OCI-LY7 (cell line): ENCODE measurements around the gene VENTX. TPM values are rescaled to one million over a fixed set of nuclear protein-coding genes. Genes with fewer than 3 reads are reported as not detected.
"Not testable (repeated sequence)": the region's sequence is repeated elsewhere in the genome, so short reads cannot be mapped to it uniquely, and the experiment has no call there.

Experiments used
- BruUV-seq: library from RNA; stranded (reverse); fragments of 400-500 nt; replicated peaks from 2 replicates; lab custom pipeline; 2021; lab: Mats Ljungman, UMichigan
- CTCF ChIA-PET: fragments of 300-600 bp; sonication (Branson Sonifier 250); formaldehyde crosslinking; loops from one replicate; lab custom pipeline; 2022; ENCODE audit warnings: antibody characterized with exemption; ENCODE audit not compliant: unreplicated experiment; lab: Charles Lee
- POLR2A ChIA-PET: fragments of 300-600 bp; sonication (Branson Sonifier 250); formaldehyde crosslinking; loops from one replicate; lab custom pipeline; 2022; ENCODE audit warnings: antibody characterized with exemption; lab: Charles Lee
- DNase-seq: peaks from one replicate; pipeline ENCODE4 v3.0.0-alpha.2; 2015; ENCODE audit warnings: low spot score
- H2AFZ ChIP-seq: fragments of 200-600 bp; sonication (generic), shearing (Covaris generic); 2 replicates; pipeline ENCODE4 v1.6.1; 2014; ENCODE audit warnings: mild to moderate bottlenecking, antibody characterized with exemption, low read length, moderate library complexity
- H3K27ac ChIP-seq: fragments of 200-600 bp; sonication (generic); 2 replicates; pipeline ENCODE4 v1.5.1; 2014; ENCODE audit warnings: mixed run types, low read depth, mild to moderate bottlenecking, moderate library complexity, low read length, inconsistent platforms; ENCODE audit not compliant: poor library complexity, severe bottlenecking
- H3K36me3 ChIP-seq: fragments of 200-600 bp; sonication (generic); 2 replicates; pipeline ENCODE4 v1.6.1; 2014; ENCODE audit warnings: mild to moderate bottlenecking, antibody characterized with exemption, low read length, moderate library complexity, mixed read lengths; ENCODE audit not compliant: insufficient read depth
- H3K4me1 ChIP-seq: fragments of 200-600 bp; sonication (generic); 2 replicates; pipeline ENCODE4 v1.5.1; 2014; ENCODE audit warnings: mild to moderate bottlenecking, low read length; ENCODE audit not compliant: insufficient read depth, poor library complexity, severe bottlenecking
- H3K4me2 ChIP-seq: fragments of 200-600 bp; sonication (generic); 2 replicates; pipeline ENCODE4 v1.6.1; 2014; ENCODE audit warnings: mild to moderate bottlenecking, low read length
- H3K4me3 ChIP-seq: fragments of 200-600 bp; sonication (generic); 2 replicates; pipeline ENCODE4 v1.5.1; 2014; ENCODE audit warnings: mild to moderate bottlenecking, low read depth, low read length; ENCODE audit not compliant: poor library complexity, severe bottlenecking
- H3K79me2 ChIP-seq: fragments of 200-600 bp; sonication (generic); 2 replicates; pipeline ENCODE4 v1.6.1; 2016; ENCODE audit warnings: low read depth, mild to moderate bottlenecking, low read length, moderate library complexity, mixed read lengths; ENCODE audit not compliant: insufficient read depth
- H3K9me2 ChIP-seq: fragments of 200-600 bp; sonication (generic); 2 replicates; pipeline ENCODE4 v1.6.1; 2016; ENCODE audit warnings: mild to moderate bottlenecking, low read length, mixed read lengths; ENCODE audit not compliant: insufficient read depth
- H3K9me3 ChIP-seq: fragments of 200-600 bp; sonication (generic); 2 replicates; pipeline ENCODE4 v1.6.1; 2014; ENCODE audit warnings: mild to moderate bottlenecking, mixed run types, low read length, mixed read lengths
- H4K20me1 ChIP-seq: fragments of 200-600 bp; sonication (generic); 2 replicates; pipeline ENCODE4 v1.6.1; 2014; ENCODE audit warnings: mild to moderate bottlenecking, antibody characterized with exemption, low read length, moderate library complexity, mixed read lengths; ENCODE audit not compliant: insufficient read depth
- CTCF ChIP-seq: fragments of 200-600 bp; sonication (generic); conservative IDR thresholded peaks from 2 replicates; pipeline ENCODE4 v1.5.1; 2014; ENCODE audit warnings: mild to moderate bottlenecking, antibody characterized with exemption, low read length, moderate library complexity, mixed read lengths
- EZH2phosphoT487 ChIP-seq: fragments of 200-600 bp; sonication (generic); IDR thresholded peaks from 2 replicates; pipeline ENCODE4 v1.6.1; 2018; ENCODE audit warnings: low read depth, borderline replicate concordance, mild to moderate bottlenecking, mixed run types, antibody characterized with exemption, low read length, moderate library complexity, mixed read lengths
- intact Hi-C: fragments of 100-400 bp; cut with micrococcal nuclease; formaldehyde crosslinking; loops from one replicate; pipeline ENCODE4 v1.10.0; 2022; ENCODE audit not compliant: unreplicated experiment
- total RNA-seq, 2 experiments: library from RNA; depleted of rRNA in 1 of 2; stranded (reverse); fragments of >200 nt in 1 of 2; shearing (Covaris generic) in 1 of 2; gene quantifications; 2 replicates each; pipeline ENCODE4 v1.2.3, GENCODE V29; 2014 to 2022

VENTX gene
- total RNA-seq, 2 experiments from 2014 or later = not detected

DNA sequence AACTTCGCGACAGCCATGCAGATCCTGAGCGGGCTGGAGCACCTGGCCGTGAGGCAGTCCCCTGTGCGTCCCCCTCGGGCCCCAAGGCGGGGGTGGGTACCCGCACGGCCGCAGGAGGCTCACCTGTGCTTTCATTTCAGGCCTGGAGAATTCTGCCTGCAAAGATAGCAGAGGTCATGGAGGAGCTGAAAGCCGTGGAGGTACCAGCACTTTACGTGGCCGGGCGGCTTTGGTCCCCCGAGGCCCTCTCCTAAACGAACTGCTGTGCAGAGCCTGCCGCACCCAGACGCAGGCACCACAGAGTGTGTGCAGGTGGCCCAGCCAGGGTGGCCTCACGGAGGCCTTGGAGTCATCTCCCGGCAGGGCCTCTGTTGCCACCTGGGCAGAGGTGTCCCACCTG, 18.8 kb upstream of the VENTX start:
- Histone ChIP-seq H2AFZ (no peak overlapping the region), H3K4me3 (no peak overlapping the region), H3K9me2 (no peaks in the 10 kb centered on the region), H4K20me1 (no peaks in the 10 kb centered on the region), H3K4me1 (no peaks in the 10 kb centered on the region), H3K79me2 (no peaks in the 10 kb centered on the region), H3K4me2 (no peak overlapping the region), H3K27ac (no peak overlapping the region), H3K36me3 (no peaks in the 10 kb centered on the region), H3K9me3 (no peaks in the 10 kb centered on the region)
- intact Hi-C loops = no loop called here
- TF ChIP-seq EZH2phosphoT487 = no peak
- TF ChIP-seq CTCF = no peak
- DNase-seq = no peak
- BruUV-seq = no TSS peak
- POLR2A ChIA-PET = no interaction called here
- CTCF ChIA-PET = no interaction called here

GRCh38 chr10:133219782-133220181, 17.9 kb upstream of the VENTX start:
- no peak overlapping the region for H3K4me3 ChIP-seq
- POLR2A ChIA-PET = no interaction called here
- H2AFZ ChIP-seq = no peak overlapping the region
- no peaks in the 10 kb centered on the region for H4K20me1 ChIP-seq
- H3K9me2 ChIP-seq = no peaks in the 10 kb centered on the region
- intact Hi-C loops = no loop called here
- H3K79me2 ChIP-seq = no peaks in the 10 kb centered on the region
- TF ChIP-seq EZH2phosphoT487 = no peak
- TF ChIP-seq CTCF = no peak
- no TSS peak for BruUV-seq
- no peaks in the 10 kb centered on the region for H3K36me3 ChIP-seq
- CTCF ChIA-PET = no interaction called here
- no peak overlapping the region for H3K27ac ChIP-seq
- H3K4me2 ChIP-seq = no peak overlapping the region
- DNase-seq = no peak
- H3K4me1 ChIP-seq = no peaks in the 10 kb centered on the region
- H3K9me3 ChIP-seq = no peaks in the 10 kb centered on the region

GRCh38 chr10:133221331-133221730, 16.3 kb upstream of the VENTX start:
- Histone ChIP-seq H3K9me2 (no peaks in the 10 kb centered on the region), H3K9me3 (no peaks in the 10 kb centered on the region), H3K4me3 (no peak overlapping the region), H3K36me3 (no peaks in the 10 kb centered on the region), H3K79me2 (no peaks in the 10 kb centered on the region), H3K4me1 (no peaks in the 10 kb centered on the region), H2AFZ (no peak overlapping the region), H3K27ac (no peak overlapping the region), H4K20me1 (no peaks in the 10 kb centered on the region), H3K4me2 (no peak overlapping the region)
- intact Hi-C loops = no loop called here
- DNase-seq = no peak
- ChIA-PET POLR2A (no interaction called here), CTCF (no interaction called here)
- TF ChIP-seq CTCF = no peak
- no peak for TF ChIP-seq EZH2phosphoT487
- BruUV-seq = no TSS peak

DNA sequence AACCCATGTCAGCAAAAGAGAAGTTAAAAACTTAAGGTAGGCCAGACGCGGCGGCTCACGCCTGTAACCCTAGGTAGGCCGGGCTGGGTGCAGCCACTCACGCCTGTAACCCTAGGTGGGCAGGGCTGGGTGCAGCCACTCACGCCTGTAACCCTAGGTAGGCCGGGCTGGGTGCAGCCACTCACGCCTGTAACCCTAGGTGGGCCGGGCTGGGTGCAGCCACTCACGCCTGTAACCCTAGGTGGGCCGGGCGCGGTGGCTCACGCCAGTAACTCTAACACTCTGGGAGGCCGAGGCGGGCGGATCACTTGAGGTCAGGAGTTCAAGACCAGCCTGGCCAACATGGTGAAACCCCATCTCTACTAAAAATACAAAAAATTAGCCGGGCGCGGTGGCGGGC, 15.9 kb upstream of the VENTX start:
- H3K79me2 ChIP-seq, DNase-seq, CTCF ChIA-PET, H3K9me3 ChIP-seq, H4K20me1 ChIP-seq, H3K4me1 ChIP-seq, intact Hi-C loops, H2AFZ ChIP-seq, H3K4me3 ChIP-seq, BruUV-seq, H3K4me2 ChIP-seq, POLR2A ChIA-PET, H3K36me3 ChIP-seq, H3K27ac ChIP-seq, H3K9me2 ChIP-seq: not testable (repeated sequence)
